OCI-LY1 (cell line): ENCODE data around the gene ORM2.
"Not testable (repeated sequence)": the region's sequence is repeated elsewhere in the genome, so short reads cannot be mapped to it uniquely, and the experiment has no call there.

ENCODE experiments used
- EZH2 ChIP-seq: fragments of 200-600 bp; sonication (generic), shearing (Covaris generic); IDR thresholded peaks from 2 replicates; pipeline ENCODE4 v1.8.0; 2017; ENCODE audit warnings: borderline replicate concordance, mixed run types, mild to moderate bottlenecking, antibody characterized with exemption, low read length, moderate library complexity, mixed read lengths
- TF ChIP-seq, protein P1 (sequence below): fragments of 200-600 bp; sonication (generic), shearing (Covaris generic); IDR thresholded peaks from 2 replicates; pipeline ENCODE4 v1.5.1; 2017; ENCODE audit warnings: mild to moderate bottlenecking, antibody characterized with exemption, low read length, moderate library complexity, mixed read lengths

DNA sequence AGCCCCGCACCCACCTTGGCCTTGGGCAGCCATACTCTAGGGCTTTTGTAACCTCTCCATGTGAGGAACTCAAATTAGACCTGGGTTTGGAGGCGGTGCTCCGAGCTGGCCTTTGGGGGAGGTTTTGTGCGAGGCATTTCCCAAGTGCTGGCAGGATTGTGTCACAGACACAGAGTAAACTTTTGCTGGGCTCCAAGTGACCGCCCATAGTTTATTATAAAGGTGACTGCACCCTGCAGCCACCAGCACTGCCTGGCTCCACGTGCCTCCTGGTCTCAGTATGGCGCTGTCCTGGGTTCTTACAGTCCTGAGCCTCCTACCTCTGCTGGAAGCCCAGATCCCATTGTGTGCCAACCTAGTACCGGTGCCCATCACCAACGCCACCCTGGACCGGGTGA, at the start of gene ORM2:
- TF ChIP-seq, protein P1, sequence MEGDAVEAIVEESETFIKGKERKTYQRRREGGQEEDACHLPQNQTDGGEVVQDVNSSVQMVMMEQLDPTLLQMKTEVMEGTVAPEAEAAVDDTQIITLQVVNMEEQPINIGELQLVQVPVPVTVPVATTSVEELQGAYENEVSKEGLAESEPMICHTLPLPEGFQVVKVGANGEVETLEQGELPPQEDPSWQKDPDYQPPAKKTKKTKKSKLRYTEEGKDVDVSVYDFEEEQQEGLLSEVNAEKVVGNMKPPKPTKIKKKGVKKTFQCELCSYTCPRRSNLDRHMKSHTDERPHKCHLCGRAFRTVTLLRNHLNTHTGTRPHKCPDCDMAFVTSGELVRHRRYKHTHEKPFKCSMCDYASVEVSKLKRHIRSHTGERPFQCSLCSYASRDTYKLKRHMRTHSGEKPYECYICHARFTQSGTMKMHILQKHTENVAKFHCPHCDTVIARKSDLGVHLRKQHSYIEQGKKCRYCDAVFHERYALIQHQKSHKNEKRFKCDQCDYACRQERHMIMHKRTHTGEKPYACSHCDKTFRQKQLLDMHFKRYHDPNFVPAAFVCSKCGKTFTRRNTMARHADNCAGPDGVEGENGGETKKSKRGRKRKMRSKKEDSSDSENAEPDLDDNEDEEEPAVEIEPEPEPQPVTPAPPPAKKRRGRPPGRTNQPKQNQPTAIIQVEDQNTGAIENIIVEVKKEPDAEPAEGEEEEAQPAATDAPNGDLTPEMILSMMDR: not testable (repeated sequence)
- TF ChIP-seq EZH2: not testable (repeated sequence)
